Measurements from ENCODE around the gene MRPS25.

The MRPS25 gene

GRCh38 chr3:15110206-15110605, 45.1 kb upstream of the MRPS25 start:
- H3K79me1 ChIP-seq (replicated peaks; ENCODE audit: low read length, poor library complexity, severe bottlenecking) = no peaks in the 10 kb centered on the region
- no peak overlapping the region for H4K8ac ChIP-seq (ENCODE audit: low read length)
- H3K27me3 ChIP-seq (ENCODE audit: control insufficient read depth in 1 of 2, insufficient read depth in 1 of 2, low read length in 2 of 2) = peaks cover 11 to 16% of the 10 kb centered on the region in 2 experiments
- no peak overlapping the region for H3K27ac ChIP-seq (ENCODE audit: low read length, poor library complexity, severe bottlenecking)
- no peak overlapping the region for H2AFZ ChIP-seq (ENCODE audit: low read depth, low read length)
- H3K4ac ChIP-seq (ENCODE audit: low read depth in 1 of 2, low read length in 2 of 2) = no peak overlapping the region
- WGBS = 70% methylated on average over 4 of the region's 4 CpGs
- H3K4me1 ChIP-seq (ENCODE audit: control insufficient read depth, insufficient read depth, low read depth, low read length) = peaks cover 2% of the 10 kb centered on the region
- no peak for DNase-seq
- H2BK15ac ChIP-seq (ENCODE audit: low read depth, poor library complexity, severe bottlenecking) = no peak overlapping the region
- no peak overlapping the region for H2BK5ac ChIP-seq (ENCODE audit: low read depth, low read length, poor library complexity, severe bottlenecking)
- peak overlapping the region in 1 of 2 experiments; percentile 8 for H3K4me3 ChIP-seq (ENCODE audit: insufficient read depth in 1 of 2, low read depth in 1 of 2, low read length in 2 of 2)
- H3K18ac ChIP-seq (ENCODE audit: low read depth in 1 of 2, low read length in 2 of 2) = no peak overlapping the region
- H2BK120ac ChIP-seq (ENCODE audit: low read depth, low read length) = no peak overlapping the region
- H3K14ac ChIP-seq (ENCODE audit: low read length in 2 of 2) = no peak overlapping the region
- H2AK5ac ChIP-seq (ENCODE audit: low read length, severe bottlenecking) = no peak overlapping the region
- H3K36me3 ChIP-seq (ENCODE audit: control insufficient read depth in 1 of 2, insufficient read depth in 2 of 2, low read depth in 1 of 2, low read length in 2 of 2) = no peaks in the 10 kb centered on the region
- H2BK12ac ChIP-seq (ENCODE audit: low read length in 2 of 2) = no peak overlapping the region
- H4K91ac ChIP-seq (ENCODE audit: low read length) = no peak overlapping the region
- H3K9ac ChIP-seq (ENCODE audit: low read length) = no peak overlapping the region
- no peak overlapping the region for H3K23ac ChIP-seq (ENCODE audit: low read length in 2 of 2)
- H3K4me2 ChIP-seq (ENCODE audit: low read length, poor library complexity, severe bottlenecking) = no peak overlapping the region
- H3K9me3 ChIP-seq (ENCODE audit: control insufficient read depth, low read length) = no peaks in the 10 kb centered on the region

GRCh38 chr3:15108869-15109268, 43.8 kb upstream of the MRPS25 start:
- no peak overlapping the region for H3K14ac ChIP-seq (ENCODE audit: low read length in 2 of 2)
- H2BK120ac ChIP-seq (ENCODE audit: low read depth, low read length) = no peak overlapping the region
- H2AK5ac ChIP-seq (ENCODE audit: low read length, severe bottlenecking) = no peak overlapping the region
- no peak for DNase-seq
- no peak overlapping the region for H3K18ac ChIP-seq (ENCODE audit: low read depth in 1 of 2, low read length in 2 of 2)
- H2BK5ac ChIP-seq (ENCODE audit: low read depth, low read length, poor library complexity, severe bottlenecking) = no peak overlapping the region
- H4K8ac ChIP-seq (ENCODE audit: low read length) = no peak overlapping the region
- no peak overlapping the region for H4K91ac ChIP-seq (ENCODE audit: low read length)
- no peak overlapping the region for H3K9ac ChIP-seq (ENCODE audit: low read length)
- no peak overlapping the region for H2AFZ ChIP-seq (ENCODE audit: low read depth, low read length)
- H3K4me3 ChIP-seq (ENCODE audit: insufficient read depth in 1 of 2, low read depth in 1 of 2, low read length in 2 of 2) = no peak overlapping the region
- H3K79me1 ChIP-seq (replicated peaks; ENCODE audit: low read length, poor library complexity, severe bottlenecking) = no peaks in the 10 kb centered on the region
- H3K27ac ChIP-seq (ENCODE audit: low read length, poor library complexity, severe bottlenecking) = no peak overlapping the region
- H3K4me1 ChIP-seq (ENCODE audit: control insufficient read depth, insufficient read depth, low read depth, low read length) = peaks cover 2% of the 10 kb centered on the region
- H3K27me3 ChIP-seq (ENCODE audit: control insufficient read depth in 1 of 2, insufficient read depth in 1 of 2, low read length in 2 of 2) = peaks cover 0 to 11% of the 10 kb centered on the region in 2 experiments
- no peak overlapping the region for H3K4ac ChIP-seq (ENCODE audit: low read depth in 1 of 2, low read length in 2 of 2)
- H3K9me3 ChIP-seq (ENCODE audit: control insufficient read depth, low read length) = no peaks in the 10 kb centered on the region
- H2BK15ac ChIP-seq (ENCODE audit: low read depth, poor library complexity, severe bottlenecking) = no peak overlapping the region
- H3K36me3 ChIP-seq (ENCODE audit: control insufficient read depth in 1 of 2, insufficient read depth in 2 of 2, low read depth in 1 of 2, low read length in 2 of 2) = no peaks in the 10 kb centered on the region
- no peak overlapping the region for H2BK12ac ChIP-seq (ENCODE audit: low read length in 2 of 2)
- WGBS = 85% methylated on average over 4 of the region's 4 CpGs
- H3K23ac ChIP-seq (ENCODE audit: low read length in 2 of 2) = no peak overlapping the region
- no peak overlapping the region for H3K4me2 ChIP-seq (ENCODE audit: low read length, poor library complexity, severe bottlenecking)

- Histone ChIP-seq H3K27ac (ENCODE audit: low read length, poor library complexity, severe bottlenecking) (no peak overlapping the region), H3K9ac (ENCODE audit: low read length) (no peak overlapping the region), H2BK120ac (ENCODE audit: low read depth, low read length) (no peak overlapping the region), H3K4ac (ENCODE audit: low read depth in 1 of 2, low read length in 2 of 2) (no peak overlapping the region), H3K4me1 (ENCODE audit: control insufficient read depth, insufficient read depth, low read depth, low read length) (peaks cover 2% of the 10 kb centered on the region), H3K27me3 (ENCODE audit: control insufficient read depth in 1 of 2, insufficient read depth in 1 of 2, low read length in 2 of 2) (peaks cover 0 to 11% of the 10 kb centered on the region in 2 experiments), H3K36me3 (ENCODE audit: control insufficient read depth in 1 of 2, insufficient read depth in 2 of 2, low read depth in 1 of 2, low read length in 2 of 2) (no peaks in the 10 kb centered on the region), H4K91ac (ENCODE audit: low read length) (no peak overlapping the region), H2BK12ac (ENCODE audit: low read length in 2 of 2) (no peak overlapping the region), H3K4me2 (ENCODE audit: low read length, poor library complexity, severe bottlenecking) (no peak overlapping the region), H2BK5ac (ENCODE audit: low read depth, low read length, poor library complexity, severe bottlenecking) (no peak overlapping the region), H2BK15ac (ENCODE audit: low read depth, poor library complexity, severe bottlenecking) (no peak overlapping the region), H2AK5ac (ENCODE audit: low read length, severe bottlenecking) (no peak overlapping the region), H4K8ac (ENCODE audit: low read length) (no peak overlapping the region), H2AFZ (ENCODE audit: low read depth, low read length) (no peak overlapping the region), H3K23ac (ENCODE audit: low read length in 2 of 2) (peak overlapping the region in 1 of 2 experiments; percentile 14), H3K4me3 (ENCODE audit: insufficient read depth in 1 of 2, low read depth in 1 of 2, low read length in 2 of 2) (no peak overlapping the region), H3K79me1 (replicated peaks; ENCODE audit: low read length, poor library complexity, severe bottlenecking) (no peaks in the 10 kb centered on the region), H3K18ac (ENCODE audit: low read depth in 1 of 2, low read length in 2 of 2) (no peak overlapping the region), H3K9me3 (ENCODE audit: control insufficient read depth, low read length) (no peaks in the 10 kb centered on the region), H3K14ac (ENCODE audit: low read length in 2 of 2) (no peak overlapping the region)
- peak; percentile 70 for DNase-seq
- 23% methylated on average over 11 of the region's 11 CpGs for WGBS
Measured at GRCh38 chr3:15108082-15108545, 43.0 kb upstream of the MRPS25 start.

- H3K4me2 ChIP-seq (ENCODE audit: low read length, poor library complexity, severe bottlenecking) = no peak overlapping the region
- no peak overlapping the region for H4K8ac ChIP-seq (ENCODE audit: low read length)
- no peaks in the 10 kb centered on the region for H3K36me3 ChIP-seq (ENCODE audit: control insufficient read depth in 1 of 2, insufficient read depth in 2 of 2, low read depth in 1 of 2, low read length in 2 of 2)
- no peak overlapping the region for H3K27ac ChIP-seq (ENCODE audit: low read length, poor library complexity, severe bottlenecking)
- H3K27me3 ChIP-seq (ENCODE audit: control insufficient read depth in 1 of 2, insufficient read depth in 1 of 2, low read length in 2 of 2) = peaks cover 0 to 11% of the 10 kb centered on the region in 2 experiments
- no peak for DNase-seq
- no peak overlapping the region for H2BK15ac ChIP-seq (ENCODE audit: low read depth, poor library complexity, severe bottlenecking)
- no peak overlapping the region for H3K4ac ChIP-seq (ENCODE audit: low read depth in 1 of 2, low read length in 2 of 2)
- no peaks in the 10 kb centered on the region for H3K79me1 ChIP-seq (replicated peaks; ENCODE audit: low read length, poor library complexity, severe bottlenecking)
- H2BK5ac ChIP-seq (ENCODE audit: low read depth, low read length, poor library complexity, severe bottlenecking) = no peak overlapping the region
- no peak overlapping the region for H3K18ac ChIP-seq (ENCODE audit: low read depth in 1 of 2, low read length in 2 of 2)
- H2BK12ac ChIP-seq (ENCODE audit: low read length in 2 of 2) = no peak overlapping the region
- no peak overlapping the region for H3K23ac ChIP-seq (ENCODE audit: low read length in 2 of 2)
- H2BK120ac ChIP-seq (ENCODE audit: low read depth, low read length) = no peak overlapping the region
- no peak overlapping the region for H3K9ac ChIP-seq (ENCODE audit: low read length)
- peak overlapping the region; percentile 39 for H4K91ac ChIP-seq (ENCODE audit: low read length)
- no peak overlapping the region for H3K4me3 ChIP-seq (ENCODE audit: insufficient read depth in 1 of 2, low read depth in 1 of 2, low read length in 2 of 2)
- no peaks in the 10 kb centered on the region for H3K9me3 ChIP-seq (ENCODE audit: control insufficient read depth, low read length)
- WGBS = 72% methylated on average over 15 of the region's 16 CpGs
- H2AK5ac ChIP-seq (ENCODE audit: low read length, severe bottlenecking) = no peak overlapping the region
- no peak overlapping the region for H2AFZ ChIP-seq (ENCODE audit: low read depth, low read length)
- no peak overlapping the region for H3K14ac ChIP-seq (ENCODE audit: low read length in 2 of 2)
- H3K4me1 ChIP-seq (ENCODE audit: control insufficient read depth, insufficient read depth, low read depth, low read length) = peaks cover 2% of the 10 kb centered on the region
Measured at GRCh38 chr3:15107075-15107947, 42.2 kb upstream of the MRPS25 start.
